Fibroblast of skin of abdomen (primary cell): Measurements from ENCODE around the gene VEZF1.
"Not testable (repeated sequence)": the region's sequence is repeated elsewhere in the genome, so short reads cannot be mapped to it uniquely, and the experiment has no call there.

Experiments used
- DNase-seq: peaks from one replicate; pipeline ENCODE4 v3.0.0-alpha.2; 2013

VEZF1 gene

GRCh38 chr17:57974053-57974824 lies 13.8 kb downstream of the VEZF1 start:
- not testable (repeated sequence) for DNase-seq

DNA sequence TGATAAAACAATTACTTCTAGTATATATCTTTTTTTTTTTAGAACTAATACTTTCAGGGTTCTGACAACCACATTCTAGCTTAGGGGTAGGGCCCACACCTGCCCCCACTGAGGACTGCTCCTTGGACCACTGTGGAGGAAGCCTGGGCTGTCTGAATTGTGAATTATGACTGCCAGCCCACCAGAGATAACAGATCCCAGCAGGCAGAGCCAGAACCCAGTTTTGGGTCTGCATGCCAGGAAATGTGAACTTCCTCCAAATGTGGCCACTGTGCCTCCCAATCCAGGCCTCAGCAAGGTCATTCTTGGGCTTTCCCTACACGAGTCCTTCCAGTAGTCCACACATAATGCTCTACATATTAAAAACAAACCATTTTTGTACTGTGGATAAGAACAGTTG lies 15.9 kb downstream of the VEZF1 start:
- DNase-seq: no peak

- no peak for DNase-seq
Measured at GRCh38 chr17:57971572-57971971, 16.5 kb downstream of the VEZF1 start.

DNA sequence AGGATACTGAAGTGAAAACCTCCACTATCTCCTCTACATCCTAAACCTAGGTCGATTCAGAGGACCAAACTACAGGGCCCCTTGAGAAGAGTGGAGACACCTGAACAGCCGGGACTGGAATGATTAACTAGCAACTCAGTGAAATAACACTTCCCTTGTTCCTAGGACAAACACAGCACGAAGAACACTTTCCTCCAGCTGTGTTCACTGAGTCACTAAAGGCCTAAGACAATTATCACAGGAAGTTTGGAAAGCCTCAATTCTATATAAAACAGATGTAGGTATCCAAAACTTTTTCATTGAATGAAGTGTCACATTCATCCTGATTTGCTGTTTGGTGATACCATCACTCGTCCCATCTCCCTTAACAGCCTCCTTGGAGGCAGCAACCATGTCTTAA lies 17.3 kb downstream of the VEZF1 start:
- peak; percentile 71 for DNase-seq

DNA sequence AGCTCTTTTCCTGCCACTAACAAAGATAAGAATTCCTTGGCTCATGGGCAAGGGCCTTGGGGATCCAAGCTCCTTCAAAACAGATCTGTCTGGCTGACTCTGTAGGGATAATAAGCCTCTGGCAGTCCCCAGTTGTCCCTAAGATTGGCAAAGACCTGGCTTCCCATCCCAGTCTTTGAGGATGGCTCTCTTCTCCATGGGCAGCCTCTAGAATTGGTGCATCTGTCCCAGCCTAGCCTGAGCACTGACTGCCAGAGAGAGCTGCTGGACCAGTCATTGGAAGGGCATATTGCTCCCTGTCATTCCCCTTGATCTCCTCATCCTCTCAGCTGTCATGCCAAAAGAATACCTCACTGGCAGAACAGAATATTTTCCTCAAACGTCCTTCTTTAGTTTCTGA lies 19.6 kb downstream of the VEZF1 start:
- no peak for DNase-seq

DNA sequence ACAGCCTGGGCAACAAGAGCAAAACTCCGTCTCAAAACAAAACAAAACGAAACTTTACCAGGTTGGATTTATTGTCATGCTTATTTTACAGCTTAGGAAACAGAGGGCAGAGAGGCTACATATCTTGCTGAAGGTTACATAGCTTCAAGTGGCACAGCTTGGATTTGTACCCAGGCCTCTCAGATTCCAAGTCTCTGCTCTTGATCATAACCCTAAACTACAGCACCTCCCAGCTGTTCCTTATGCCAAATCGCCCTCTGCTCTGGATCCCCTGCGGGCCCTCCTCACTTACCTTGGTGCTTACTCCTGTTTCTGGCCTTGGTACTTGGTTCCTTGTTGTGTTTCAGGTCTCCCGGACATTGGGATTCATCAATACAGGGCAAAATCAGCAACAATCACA lies 21.2 kb downstream of the VEZF1 start:
- no peak for DNase-seq

DNA sequence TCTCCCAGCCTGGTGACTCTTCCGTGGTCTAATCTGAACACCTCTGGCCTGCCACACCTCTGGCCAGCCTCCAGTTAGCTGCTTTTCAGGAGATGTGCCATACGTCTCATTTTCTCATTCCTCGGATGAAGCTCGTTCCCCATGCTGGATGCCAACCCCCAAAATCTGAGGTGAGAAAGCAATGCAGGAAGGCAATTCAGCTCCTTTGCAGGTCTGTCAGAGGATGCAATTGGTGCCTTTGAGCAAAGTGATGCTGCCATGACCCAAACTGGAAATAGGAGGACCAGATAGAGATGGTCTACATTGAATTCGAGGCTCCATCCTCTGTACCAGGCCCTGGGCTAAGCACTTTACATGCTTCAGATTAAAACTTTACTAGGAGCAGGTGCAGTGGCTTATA lies 21.8 kb downstream of the VEZF1 start:
- no peak for DNase-seq

DNA sequence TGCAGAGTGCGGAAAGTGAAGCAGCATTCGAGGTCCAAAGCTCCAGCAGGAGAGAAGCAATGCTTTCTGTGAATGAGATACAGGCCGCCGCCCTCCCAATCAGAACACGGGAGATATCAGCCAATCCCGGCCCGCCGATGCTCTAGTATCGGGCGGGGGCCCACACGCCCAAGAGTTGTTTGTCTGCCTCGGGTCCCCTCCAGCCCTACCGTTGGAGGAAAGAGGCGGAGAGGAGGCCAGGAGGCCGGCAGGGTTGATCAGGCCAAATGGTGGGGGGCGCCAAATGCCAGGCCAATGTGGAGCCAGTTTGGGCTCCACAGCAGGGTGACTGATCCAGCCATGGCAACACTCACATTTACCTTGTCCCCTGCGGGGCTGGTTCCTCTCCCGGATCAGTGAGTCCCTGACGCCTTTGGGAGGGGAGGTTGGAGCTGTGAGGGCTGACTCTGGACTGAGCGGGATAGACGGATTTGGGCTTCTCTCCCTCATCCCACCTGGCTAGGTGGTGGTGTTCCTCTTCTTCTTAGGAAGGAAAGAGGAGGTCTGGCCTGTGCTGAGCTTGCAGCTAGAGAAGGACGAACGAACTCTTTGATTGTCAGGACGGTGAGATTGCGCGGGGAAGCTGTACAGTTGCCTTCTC lies 22.4 kb downstream of the VEZF1 start:
- DNase-seq: no peak

DNA sequence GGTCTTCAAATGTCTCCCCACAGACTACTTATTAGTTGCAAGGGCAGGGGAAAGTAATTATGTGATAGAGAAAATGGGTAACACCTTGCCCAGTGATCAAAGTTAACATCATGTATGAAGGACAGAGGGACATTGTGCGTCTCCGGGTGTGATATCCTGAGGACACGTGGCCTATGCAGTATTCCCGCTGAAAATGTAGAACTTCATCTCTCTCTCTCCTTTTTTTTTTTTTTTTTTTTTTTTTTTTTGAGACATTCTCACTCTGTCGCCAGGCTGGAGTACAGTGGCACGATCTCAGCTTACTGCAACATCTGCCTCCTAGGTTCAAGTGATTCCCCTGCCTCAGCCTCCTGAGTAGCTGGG lies 24.9 kb downstream of the VEZF1 start:
- DNase-seq: no peak

DNA sequence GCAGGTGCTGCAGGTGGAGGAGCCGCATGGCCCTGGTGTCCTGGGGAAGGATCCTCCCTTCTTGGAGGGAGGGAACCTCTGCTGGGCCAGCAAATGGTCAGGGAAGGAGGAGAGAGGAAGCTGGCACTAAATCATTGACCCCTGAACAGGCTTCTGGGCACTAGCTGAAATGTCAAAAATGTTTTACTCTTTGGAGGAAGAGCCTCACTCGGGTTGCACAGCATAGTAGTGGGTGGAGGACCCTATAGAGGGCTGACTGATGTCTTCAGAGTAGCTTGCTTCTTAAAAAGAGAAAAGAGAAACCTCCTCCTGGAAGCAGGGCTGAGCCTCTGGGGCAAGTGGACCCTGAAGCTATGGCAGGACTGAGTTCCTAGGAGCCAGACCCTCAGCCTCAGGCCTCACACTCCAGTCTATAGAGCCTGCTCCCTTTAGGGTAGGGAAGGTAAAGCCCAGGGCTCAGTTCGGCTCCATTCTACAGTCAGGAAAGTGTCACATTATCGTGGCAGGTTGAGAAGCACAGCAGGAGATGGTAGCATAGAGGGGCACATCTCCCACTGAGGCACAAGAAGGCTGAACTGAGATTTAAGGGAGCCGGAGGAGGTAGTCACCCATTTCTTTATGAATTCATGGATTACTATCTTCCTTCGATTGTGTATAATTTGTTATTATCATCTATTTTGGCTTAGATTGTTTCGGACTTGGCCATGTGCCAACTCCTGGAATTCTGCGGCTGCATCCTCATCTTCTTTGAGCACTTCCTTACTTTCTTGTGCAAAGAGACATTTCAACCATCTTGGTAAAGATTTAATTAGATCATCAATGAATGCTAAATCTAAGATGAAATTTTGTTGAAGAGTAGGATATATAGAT lies 25.5 kb downstream of the VEZF1 start:
- no peak for DNase-seq

- DNase-seq: no peak
Measured at GRCh38 chr17:57959929-57960328, 28.1 kb downstream of the VEZF1 start.

- not testable (repeated sequence) for DNase-seq
Measured at GRCh38 chr17:57958391-57958790, 29.7 kb downstream of the VEZF1 start.

DNA sequence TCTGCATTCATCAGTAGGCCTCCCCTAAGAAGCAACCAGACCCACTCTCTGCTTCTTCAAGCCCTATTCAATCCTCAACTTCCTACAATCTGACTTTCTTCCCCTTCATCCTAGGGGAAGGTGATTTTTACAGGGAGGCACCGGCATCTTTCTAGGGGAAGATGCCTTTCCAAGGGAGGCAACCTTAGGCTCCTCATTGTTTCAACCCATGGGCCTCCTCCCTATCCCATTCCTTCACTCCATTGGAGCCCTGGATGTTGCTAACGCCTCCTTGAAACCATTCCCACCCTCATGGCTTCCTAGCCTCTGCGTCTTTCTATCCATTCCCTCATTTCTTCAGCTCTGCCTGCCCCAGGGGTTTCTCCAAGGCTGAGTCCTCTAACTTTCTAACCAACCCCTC lies 30.2 kb downstream of the VEZF1 start:
- DNase-seq: no peak

DNA sequence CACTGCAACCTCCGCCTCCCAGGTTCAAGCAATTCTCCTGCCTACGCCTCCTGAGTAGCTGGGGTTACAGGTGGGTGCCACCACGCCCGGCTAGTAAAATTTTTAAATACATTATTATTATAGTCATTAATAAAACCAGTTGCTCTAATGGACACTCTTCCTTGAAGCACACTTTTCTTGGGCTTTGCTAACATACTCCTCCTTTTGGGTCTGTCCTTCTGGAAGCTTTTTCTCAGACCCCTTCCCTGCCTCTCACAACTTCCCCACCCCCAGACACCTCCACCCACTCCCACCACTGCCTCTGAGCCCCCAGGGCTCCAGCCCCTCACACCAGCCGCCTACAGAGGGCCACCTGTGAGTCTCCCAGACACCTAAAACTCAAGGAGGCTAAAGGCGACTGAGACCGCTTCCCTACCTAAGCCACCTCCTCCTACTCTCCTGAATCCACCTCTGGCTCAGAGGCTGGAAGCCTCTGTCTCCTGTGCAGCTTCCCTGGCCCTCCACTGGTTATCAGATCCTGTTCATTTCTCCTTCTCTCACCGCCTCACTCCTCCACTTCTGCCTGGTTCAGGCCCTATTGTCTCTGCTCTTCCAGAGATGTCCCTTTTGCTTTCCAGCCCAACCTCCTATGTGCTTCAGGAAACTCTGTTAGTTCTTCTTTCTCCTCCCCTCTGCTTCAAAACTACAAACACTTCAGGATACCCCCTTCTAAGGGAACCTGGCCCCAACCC lies 30.8 kb downstream of the VEZF1 start:
- no peak for DNase-seq

DNA sequence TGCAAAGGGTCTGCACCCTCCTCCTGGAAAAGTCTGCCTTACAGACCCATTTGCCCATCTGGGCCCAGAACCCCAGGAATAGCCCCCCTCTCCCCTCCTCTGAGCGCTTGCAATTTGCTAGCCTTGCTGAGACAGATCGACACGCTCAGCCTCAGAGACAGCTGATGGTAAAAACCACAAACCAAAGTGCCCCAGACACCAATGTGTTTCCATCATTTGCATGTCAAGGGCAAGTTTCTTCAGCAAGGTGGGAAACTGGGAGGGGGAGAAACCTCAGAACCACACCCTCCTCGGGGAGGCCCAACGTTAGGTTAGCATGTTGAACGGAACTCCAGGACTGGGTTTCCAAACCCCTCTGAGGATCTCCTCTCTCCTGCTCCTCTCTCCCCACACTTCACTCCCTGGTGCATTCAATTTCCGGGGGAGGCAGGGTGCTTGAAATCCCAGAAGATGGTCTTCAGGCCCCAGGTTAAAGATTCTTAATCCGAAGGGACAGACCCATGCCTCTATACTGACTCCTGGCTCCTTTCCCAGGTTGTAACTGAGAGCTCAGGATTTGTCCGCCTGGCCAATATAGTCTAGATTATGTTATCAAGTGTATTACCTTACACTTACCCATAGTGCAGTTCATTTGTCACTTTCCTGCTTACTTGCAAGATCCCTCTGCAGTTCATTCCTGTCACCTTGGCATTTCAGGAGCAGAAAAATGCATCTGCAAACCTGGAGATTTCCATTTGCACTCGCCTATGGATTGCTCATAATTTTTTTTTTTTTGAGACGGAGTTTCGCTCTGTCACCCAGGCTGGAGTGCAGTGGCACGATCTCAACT lies 31.5 kb downstream of the VEZF1 start:
- DNase-seq: no peak

DNA sequence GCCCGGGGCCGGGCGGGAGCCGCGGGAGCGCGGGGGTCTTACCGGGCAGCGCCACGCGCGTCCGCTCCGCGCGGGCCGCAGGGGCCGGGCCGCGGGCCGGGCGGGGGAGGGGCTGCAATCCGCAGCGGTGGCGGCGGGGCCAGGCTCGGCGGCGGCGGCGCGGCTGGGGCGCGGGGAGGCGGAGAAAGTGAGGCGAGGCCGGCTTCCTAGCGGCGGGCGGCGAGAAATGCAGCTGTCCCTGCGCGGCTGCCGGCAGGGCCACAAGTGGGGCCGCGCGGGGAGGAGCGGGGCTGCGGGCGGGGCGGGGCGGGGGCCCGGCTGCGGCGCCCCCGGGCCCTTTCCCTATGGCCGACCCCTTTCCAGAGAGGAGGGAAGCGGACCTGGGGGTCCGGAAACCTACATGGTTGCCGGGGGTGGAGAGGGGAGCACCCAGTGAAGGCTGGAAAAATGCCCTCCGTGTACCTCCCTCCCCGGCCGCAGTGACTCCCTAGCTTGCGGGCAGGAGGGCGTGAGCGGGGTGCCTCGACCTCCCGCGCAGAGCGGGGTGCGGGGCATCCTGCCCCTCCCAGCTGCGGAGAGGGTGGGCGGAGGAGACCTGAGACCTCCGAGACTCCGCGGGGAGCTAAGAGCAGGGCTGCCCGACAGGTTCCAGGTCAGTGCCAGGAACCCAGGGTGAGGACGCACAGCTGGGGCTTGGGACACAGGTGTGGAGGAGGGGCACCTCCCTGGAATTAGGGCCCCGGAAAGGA lies 32.7 kb downstream of the VEZF1 start, which contains the start of gene CUEDC1:
Gene CUEDC1, minus strand, starts transcription at position 230 of the 749 bp plus-strand sequence. CDS start 69,848 bp downstream, outside the sequence.
- peak; percentile 65 for DNase-seq

GRCh38 chr17:57954397-57955182 lies 33.5 kb downstream of the VEZF1 start:
- DNase-seq: peak; percentile 75

DNA sequence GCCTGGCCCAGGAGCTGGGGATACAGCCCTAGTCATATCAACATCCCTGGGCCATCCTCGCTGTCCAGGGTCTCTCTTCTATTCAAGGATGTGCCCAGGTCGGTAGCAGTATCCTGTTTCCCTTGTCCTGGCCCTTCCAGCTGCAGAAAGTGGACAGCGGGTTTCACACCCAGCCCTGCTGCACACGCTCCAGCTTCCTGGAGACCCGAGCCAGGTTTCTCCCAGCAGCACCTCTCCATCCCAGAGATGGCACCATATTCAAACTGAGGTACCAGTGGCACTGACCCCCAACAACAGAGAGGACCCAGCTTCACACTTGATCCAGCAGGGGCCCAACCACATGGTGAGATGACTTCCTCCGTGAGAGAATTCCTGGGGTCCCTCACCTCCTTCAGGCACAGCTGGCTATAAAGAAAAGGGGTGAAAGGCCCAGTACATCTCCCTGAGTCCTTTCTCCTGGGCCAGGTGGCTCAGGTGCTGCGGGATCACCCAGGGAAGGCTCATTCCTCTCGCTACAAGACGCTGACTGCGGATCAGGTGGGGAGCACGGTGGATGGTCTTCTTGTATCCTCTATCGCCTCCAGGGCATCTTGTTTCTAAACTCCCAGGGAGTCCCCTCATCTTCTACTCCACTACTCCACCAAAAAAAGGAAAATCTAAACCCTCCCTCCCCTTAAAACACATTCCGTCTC lies 34.2 kb downstream of the VEZF1 start:
- DNase-seq: no peak

DNA sequence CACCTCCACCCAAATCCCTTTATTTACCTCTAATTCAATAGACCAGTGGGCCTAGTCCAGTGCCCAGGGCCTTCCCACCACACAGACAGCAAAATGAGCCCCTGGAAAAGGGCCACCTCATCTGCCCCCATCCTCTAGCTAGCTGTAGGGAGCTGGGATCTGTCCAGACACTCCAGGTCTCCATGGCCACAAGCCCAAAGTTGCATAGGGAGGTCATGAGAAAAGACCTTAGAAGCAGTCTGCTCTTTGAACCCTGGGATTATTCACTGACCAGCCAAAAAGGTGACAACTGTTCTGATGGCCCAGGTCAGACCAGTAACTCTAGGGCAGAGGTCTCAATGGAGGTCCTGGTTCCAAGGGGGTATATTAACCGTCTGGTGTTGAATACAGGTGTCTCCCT lies 34.8 kb downstream of the VEZF1 start:
- DNase-seq: no peak
